Left lung (tissue), 10 donors: Measurements from ENCODE around the gene BCAT1. TPM values are rescaled to one million over a fixed set of nuclear protein-coding genes. Genes with fewer than 3 reads are reported as not detected.
A peak's percentile ranks its signal among the peaks of the same experiment; 100 is the strongest.

Experiments
- ATAC-seq: fragments of 200-7000 bp; cut with Tn5 transposase; one replicate; pipeline ENCODE4 v1.9.1; 2020; ENCODE audit warnings: moderate library complexity
- DNase-seq, 4 donors: peaks; one replicate each; pipeline ENCODE4 v3.0.0-alpha.2; 2013 to 2020
- H3K27ac ChIP-seq, 2 donors: fragments of 200-600 bp; sonication (generic) in 1 of 2; one replicate each; pipeline versions ENCODE4 v1.5.0 to v1.8.0; 2020 to 2021
- H3K27me3 ChIP-seq, 2 donors: fragments of 200-600 bp; sonication (generic) in 1 of 2; one replicate each; pipeline versions ENCODE4 v1.5.0 to v1.8.0; 2020 to 2021
- H3K36me3 ChIP-seq, 2 donors: fragments of 200-600 bp; sonication (generic) in 1 of 2; one replicate each; pipeline versions ENCODE4 v1.5.0 to v1.8.0; 2020 to 2021
- H3K4me1 ChIP-seq, 2 donors: fragments of 200-600 bp; one replicate each; pipeline ENCODE4 v1.8.0; 2021
- H3K4me3 ChIP-seq, 2 donors: fragments of 200-600 bp; sonication (generic) in 1 of 2; one replicate each; pipeline versions ENCODE4 v1.5.0 to v1.8.0; 2020 to 2021; ENCODE audit warnings: mild to moderate bottlenecking in 1 of 2
- H3K9me3 ChIP-seq, 2 donors: fragments of 200-600 bp; sonication (generic) in 1 of 2; one replicate each; pipeline versions ENCODE4 v1.5.0 to v1.8.0; 2020 to 2021
- CTCF ChIP-seq, 2 donors: fragments of 200-600 bp; sonication (generic) in 1 of 2; IDR thresholded peaks; one replicate each; pipeline versions ENCODE4 v1.5.0 to v1.8.0; 2021; ENCODE audit warnings: antibody characterized with exemption in 2 of 2
- intact Hi-C, 2 donors: fragments of 100-400 bp; cut with DNase I; formaldehyde crosslinking; loops; one replicate each; pipeline versions ENCODE4 v1.11.2 to v1.14.2; 2022
- polyA plus RNA-seq, 6 donors: library from polyadenylated mRNA; unstranded; fragments of 120-200 nt; gene quantifications; one replicate each; pipeline ENCODE4 v1.2.1, GENCODE V29; 2013; ENCODE audit not compliant: insufficient read length in 6 of 6
- total RNA-seq, 2 donors: library from RNA; stranded (reverse); fragmentation: NEBNext Ultra II Directional; extraction: Animal tissue kit (Norgen Biotek cat#: 25700); gene quantifications; one replicate each; pipeline ENCODE4 v1.2.1, GENCODE V29; 2021
- donor health status: DM: no; HTN: yes; CAD: no.
- donor health status: DM: no; HTN: no; CAD: no.

BCAT1 gene
- total and polyA plus RNA-seq, 8 donors: 29.3 to 131 (median 39.5) TPM

GRCh38 chr12:24770821-24771220, 178.1 kb downstream of the BCAT1 start:
- H3K27me3 ChIP-seq: no peaks in the 10 kb centered on the region
- DNase-seq (peak in 1 of 4 donors; percentile 72), ATAC-seq (no peak)
- peaks cover 0 to 13% of the 10 kb centered on the region in 2 donors for H3K9me3 ChIP-seq
- H3K36me3 ChIP-seq: no peaks in the 10 kb centered on the region
- TF ChIP-seq CTCF (IDR thresholded peaks at IDR 0.05): no peak
- intact Hi-C loops: no loop called here
- no peaks in the 10 kb centered on the region for H3K4me1 ChIP-seq
- no peak overlapping the region for H3K27ac ChIP-seq
- H3K4me3 ChIP-seq: no peak overlapping the region

DNA sequence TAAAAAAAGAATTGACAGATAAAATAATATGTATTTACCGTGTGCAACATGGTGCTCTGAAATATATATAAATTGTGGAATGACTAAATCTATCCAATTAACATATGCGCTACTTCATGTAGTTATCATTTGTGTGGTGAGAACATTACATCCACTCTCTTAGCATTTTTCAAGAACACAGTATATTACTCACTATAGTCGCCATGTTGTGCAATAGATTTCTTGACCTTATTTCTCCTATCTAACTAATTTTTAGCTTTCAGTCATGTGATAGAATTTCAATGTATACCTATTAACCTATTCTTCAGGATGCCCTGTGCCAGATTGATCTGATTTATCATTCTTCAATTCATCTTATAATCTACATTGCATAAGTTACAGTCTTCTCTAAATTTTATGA, 178.6 kb downstream of the BCAT1 start:
- Histone ChIP-seq H3K9me3 (peaks cover 0 to 13% of the 10 kb centered on the region in 2 donors), H3K27ac (no peak overlapping the region), H3K4me1 (no peaks in the 10 kb centered on the region), H3K36me3 (no peaks in the 10 kb centered on the region), H3K4me3 (no peak overlapping the region), H3K27me3 (no peaks in the 10 kb centered on the region)
- TF ChIP-seq CTCF (IDR thresholded peaks at IDR 0.05): no peak
- intact Hi-C loops: no loop called here
- DNase-seq: no peak
- no peak for ATAC-seq

DNA sequence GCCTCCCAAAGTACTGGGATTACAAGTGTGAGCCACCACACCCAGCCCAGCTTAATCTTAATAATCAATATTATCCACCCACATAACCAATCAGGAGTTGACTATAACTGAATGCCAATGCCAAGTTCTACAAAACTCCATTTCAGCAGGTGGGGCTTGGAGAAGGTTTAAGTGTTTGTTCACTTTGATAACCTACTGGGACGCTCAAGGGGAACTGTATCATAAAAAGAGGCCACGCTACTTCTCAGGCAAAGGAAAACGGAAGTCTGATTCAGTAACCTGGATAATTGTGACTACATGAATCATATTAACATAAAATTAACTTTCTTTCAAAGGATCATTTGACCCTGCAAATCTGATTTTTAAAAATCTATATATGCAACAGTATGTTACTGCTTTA, 179.2 kb downstream of the BCAT1 start:
- intact Hi-C loops: no loop called here
- Histone ChIP-seq H3K36me3 (no peaks in the 10 kb centered on the region), H3K27ac (no peak overlapping the region), H3K9me3 (peaks cover 0 to 13% of the 10 kb centered on the region in 2 donors), H3K4me1 (no peaks in the 10 kb centered on the region), H3K4me3 (no peak overlapping the region), H3K27me3 (no peaks in the 10 kb centered on the region)
- DNase-seq: no peak
- TF ChIP-seq CTCF (IDR thresholded peaks at IDR 0.05): no peak
- ATAC-seq: peak; percentile 56

- no peak overlapping the region for H3K4me3 ChIP-seq
- H3K27me3 ChIP-seq: no peaks in the 10 kb centered on the region
- no peaks in the 10 kb centered on the region for H3K36me3 ChIP-seq
- no peak for TF ChIP-seq CTCF (IDR thresholded peaks at IDR 0.05)
- peak; percentile 49 for ATAC-seq
- peaks cover 0 to 13% of the 10 kb centered on the region in 2 donors for H3K9me3 ChIP-seq
- no peaks in the 10 kb centered on the region for H3K4me1 ChIP-seq
- DNase-seq: no peak
- intact Hi-C loops: no loop called here
- H3K27ac ChIP-seq: no peak overlapping the region
These were observed 180.5 kb downstream of the BCAT1 start for GRCh38 chr12:24768415-24768814.

GRCh38 chr12:24767016-24767415, 181.9 kb downstream of the BCAT1 start:
- TF ChIP-seq CTCF (IDR thresholded peaks at IDR 0.05): no peak

More at GRCh38 chr12:24767016-24767415, 181.9 kb downstream of the BCAT1 start:
- Histone ChIP-seq H3K4me3 (no peak overlapping the region), H3K9me3 (peaks cover 0 to 13% of the 10 kb centered on the region in 2 donors), H3K27me3 (no peaks in the 10 kb centered on the region), H3K4me1 (no peaks in the 10 kb centered on the region), H3K27ac (no peak overlapping the region), H3K36me3 (no peaks in the 10 kb centered on the region)
- DNase-seq (no peak), ATAC-seq (no peak)
- intact Hi-C loops: no loop called here
